Spleen (tissue), 11 donors: ENCODE results near the gene LRRC32. TPM values are rescaled to one million over a fixed set of nuclear protein-coding genes. Genes with fewer than 3 reads are reported as not detected.
A peak's percentile ranks its signal among the peaks of the same experiment; 100 is the strongest.

Experiments
- DNase-seq: peaks from one replicate; pipeline ENCODE4 v3.0.0-alpha.2; 2020
- H3K27ac ChIP-seq, 8 donors: fragments of 200-600 bp; sonication (generic) in 7 of 8; 1 replicate in 4 of 8; 2 replicates in 4 of 8; pipeline versions ENCODE4 v1.5.0 to v1.8.0; 2016 to 2021; ENCODE audit warnings: inconsistent platforms in 4 of 8, mild to moderate bottlenecking in 4 of 8, moderate library complexity in 1 of 8
- H3K27me3 ChIP-seq, 7 donors: fragments of 200-600 bp; sonication (generic) in 6 of 7; replicated peaks in 1 of 7; 1 replicate in 4 of 7; 2 replicates in 3 of 7; pipeline versions ENCODE4 v1.5.0 to v1.8.0; 2016 to 2021; ENCODE audit warnings: inconsistent platforms in 3 of 7, mild to moderate bottlenecking in 1 of 7
- H3K36me3 ChIP-seq, 6 donors: fragments of 200-600 bp; sonication (generic) in 5 of 6; 1 replicate in 4 of 6; 2 replicates in 2 of 6; pipeline versions ENCODE4 v1.5.0 to v1.8.0; 2016 to 2021; ENCODE audit warnings: inconsistent platforms in 2 of 6
- H3K4me1 ChIP-seq, 6 donors: fragments of 200-600 bp; sonication (generic) in 5 of 6; 1 replicate in 3 of 6; 2 replicates in 3 of 6; pipeline versions ENCODE4 v1.5.0 to v1.8.0; 2016 to 2021; ENCODE audit warnings: inconsistent platforms in 3 of 6
- H3K4me3 ChIP-seq, 8 donors: fragments of 200-600 bp; sonication (generic) in 7 of 8; 1 replicate in 4 of 8; 2 replicates in 4 of 8; pipeline versions ENCODE4 v1.5.0 to v1.8.0; 2016 to 2021; ENCODE audit warnings: inconsistent platforms in 4 of 8, mild to moderate bottlenecking in 4 of 8, moderate library complexity in 2 of 8
- H3K9me3 ChIP-seq, 8 donors: fragments of 200-600 bp; sonication (generic) in 7 of 8; 1 replicate in 4 of 8; 2 replicates in 4 of 8; pipeline versions ENCODE4 v1.5.0 to v1.8.0; 2016 to 2021; ENCODE audit warnings: inconsistent platforms in 4 of 8
- POLR2A ChIP-seq, 3 donors: fragments of 450-650 bp; IDR thresholded peaks; one replicate each; pipeline ENCODE4 v1.5.1; 2017; ENCODE audit warnings: antibody characterized with exemption in 3 of 3, mild to moderate bottlenecking in 1 of 3
- POLR2AphosphoS5 ChIP-seq, 3 donors: sonication (generic); formaldehyde crosslinking; IDR thresholded peaks; one replicate each; pipeline ENCODE4 v1.5.1; 2017; ENCODE audit warnings: antibody characterized with exemption in 3 of 3
- WGBS, 5 donors: extraction: QIAGEN DNeasy Blood & Tissue Kit in 3 of 5; methylation state at CpG; one replicate each; pipeline versions ENCODE4 v1.1.5 to v1.1.7; 2013 to 2018; 5-methylcytosine and 5-hydroxymethylcytosine counted together
- intact Hi-C: fragments of 100-400 bp; cut with DNase I; formaldehyde crosslinking; loops from one replicate; pipeline ENCODE4 v1.15.0; 2023; ENCODE audit warnings: low total_unique reads
- polyA plus RNA-seq, 3 donors: library from polyadenylated mRNA; stranded (reverse); fragments of 200-250 nt; gene quantifications; one replicate each; pipeline ENCODE4 v1.2.1, GENCODE V29; 2013
- total RNA-seq, 7 donors: library from RNA; depleted of rRNA in 3 of 7; stranded (reverse); fragments of >200 nt in 3 of 7; fragmentation: NEBNext Ultra II Directional in 4 of 7; extraction: Animal tissue kit (Norgen Biotek cat#: 25700) in 4 of 7; gene quantifications; one replicate each; pipeline versions ENCODE4 v1.1.0 to v1.2.1, GENCODE V29; 2016 to 2021
- TF ChIP-seq, protein P1 (sequence below), 11 experiments: fragments of 200-600 bp in 7 of 11; fragments of 450-650 bp in 4 of 11; sonication (generic) in 4 of 11; IDR thresholded peaks in 8 of 11; conservative IDR thresholded peaks in 3 of 11; 1 replicate in 7 of 11; 2 replicates in 4 of 11; pipeline versions ENCODE4 v1.4.0 to v1.8.0; 2016 to 2021; ENCODE audit warnings: antibody characterized with exemption in 11 of 11, inconsistent platforms in 4 of 11, mild to moderate bottlenecking in 1 of 11
- donor health status: healthy with polysubstance abuse.
- donor health status: DM: no; HTN: no; CAD: no; lungs with moderate emphysema.
- donor health status: DM: no; HTN: no; CAD: no.
- donor health status: Bipolar disorder and iron deficiency.
- donor health status: healthy.
- donor health status: DM: no; HTN: no; CAD: no.
- donor health status: DM: yes; HTN: yes; CAD: no.

Gene LRRC32
- total and polyA plus RNA-seq, 10 donors, result 25.9 to 214 (median 74.3) TPM

DNA sequence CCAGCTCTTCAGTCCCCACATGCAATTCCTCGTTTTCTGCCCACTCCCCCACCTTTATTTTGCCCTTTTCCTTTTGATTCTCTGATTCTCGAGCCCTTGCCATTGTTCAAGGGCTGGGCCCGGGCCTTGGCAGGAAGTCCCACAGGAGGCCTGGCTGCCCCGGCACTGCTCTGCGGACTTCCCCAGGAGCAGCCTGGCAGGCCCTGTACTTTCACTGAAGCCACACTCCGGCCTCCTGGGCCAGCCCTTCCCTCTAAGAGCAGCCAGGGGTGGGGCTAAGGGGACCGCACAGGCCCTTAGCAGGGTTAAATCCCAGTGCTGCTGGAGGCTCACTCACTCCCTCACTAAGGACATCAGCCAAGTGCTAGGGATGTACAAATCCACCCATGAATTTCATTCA is 4.1 kb downstream of the LRRC32 start:
- peaks cover 25 to 86% (median 63%) of the 10 kb centered on the region in 6 donors for H3K4me1 ChIP-seq
- WGBS, 5 donors, result 15 to 20% (median 18%) methylated on average over 7 of the region's 7 CpGs
- intact Hi-C loops, result no loop called here
- H3K27me3 ChIP-seq, result peaks cover 0 to 44% (median 15%) of the 10 kb centered on the region in 7 donors
- peak overlapping the region in 3 of 8 donors; percentile 38 to 76 (median 52) for H3K4me3 ChIP-seq
- TF ChIP-seq POLR2AphosphoS5 (IDR thresholded peaks at IDR 0.05), result peak; percentile 59 to 77 (median 75)
- TF ChIP-seq POLR2A (IDR thresholded peaks at IDR 0.05), result no peak
- TF ChIP-seq, protein P1, sequence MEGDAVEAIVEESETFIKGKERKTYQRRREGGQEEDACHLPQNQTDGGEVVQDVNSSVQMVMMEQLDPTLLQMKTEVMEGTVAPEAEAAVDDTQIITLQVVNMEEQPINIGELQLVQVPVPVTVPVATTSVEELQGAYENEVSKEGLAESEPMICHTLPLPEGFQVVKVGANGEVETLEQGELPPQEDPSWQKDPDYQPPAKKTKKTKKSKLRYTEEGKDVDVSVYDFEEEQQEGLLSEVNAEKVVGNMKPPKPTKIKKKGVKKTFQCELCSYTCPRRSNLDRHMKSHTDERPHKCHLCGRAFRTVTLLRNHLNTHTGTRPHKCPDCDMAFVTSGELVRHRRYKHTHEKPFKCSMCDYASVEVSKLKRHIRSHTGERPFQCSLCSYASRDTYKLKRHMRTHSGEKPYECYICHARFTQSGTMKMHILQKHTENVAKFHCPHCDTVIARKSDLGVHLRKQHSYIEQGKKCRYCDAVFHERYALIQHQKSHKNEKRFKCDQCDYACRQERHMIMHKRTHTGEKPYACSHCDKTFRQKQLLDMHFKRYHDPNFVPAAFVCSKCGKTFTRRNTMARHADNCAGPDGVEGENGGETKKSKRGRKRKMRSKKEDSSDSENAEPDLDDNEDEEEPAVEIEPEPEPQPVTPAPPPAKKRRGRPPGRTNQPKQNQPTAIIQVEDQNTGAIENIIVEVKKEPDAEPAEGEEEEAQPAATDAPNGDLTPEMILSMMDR (IDR thresholded peaks at IDR 0.05 in 8 of 11, conservative IDR thresholded peaks at IDR 0.05 in 3 of 11), result no peak
- DNase-seq, result peak; percentile 89
- no peaks in the 10 kb centered on the region for H3K9me3 ChIP-seq
- peak overlapping the region in 6 of 8 donors; percentile 29 to 83 (median 80) for H3K27ac ChIP-seq
- H3K36me3 ChIP-seq, result peaks cover 0 to 20% (median 0%) of the 10 kb centered on the region in 6 donors

DNA sequence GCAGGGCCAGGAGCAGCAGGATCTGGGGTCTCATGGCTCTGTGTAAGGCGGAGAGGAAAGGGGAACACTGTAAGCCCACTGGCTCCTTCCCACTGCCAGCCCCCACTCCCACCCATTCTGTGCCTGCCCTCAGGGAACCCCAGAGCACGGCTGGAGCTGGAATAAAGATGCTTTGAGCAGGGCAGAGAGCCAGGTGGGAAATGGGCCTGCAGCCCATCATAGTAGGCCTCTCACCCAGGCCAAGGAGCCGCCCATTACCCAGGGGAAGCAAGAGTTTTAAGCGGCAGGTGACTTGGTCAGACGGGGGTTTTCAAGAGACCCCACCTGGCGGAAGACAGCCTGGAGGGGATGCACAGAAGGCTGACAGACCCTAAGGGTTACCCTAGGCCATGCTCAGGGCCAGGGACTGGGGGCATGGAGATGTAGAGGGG is 4.6 kb downstream of the LRRC32 start:
- H3K36me3 ChIP-seq, result peaks cover 0 to 25% (median 1%) of the 10 kb centered on the region in 6 donors
- no peak for TF ChIP-seq POLR2AphosphoS5 (IDR thresholded peaks at IDR 0.05)
- TF ChIP-seq POLR2A (IDR thresholded peaks at IDR 0.05), result no peak
- TF ChIP-seq, protein P1 (IDR thresholded peaks at IDR 0.05 in 8 of 11, conservative IDR thresholded peaks at IDR 0.05 in 3 of 11), result no peak
- DNase-seq, result peak; percentile 67
- peak overlapping the region in 1 of 8 donors; percentile 76 for H3K4me3 ChIP-seq
- intact Hi-C loops, result no loop called here
- 66 to 79% (median 72%) methylated on average over 6 of the region's 6 CpGs for WGBS, 5 donors
- H3K27me3 ChIP-seq, result peaks cover 0 to 39% (median 14%) of the 10 kb centered on the region in 7 donors
- peaks cover 21 to 81% (median 58%) of the 10 kb centered on the region in 6 donors for H3K4me1 ChIP-seq
- H3K9me3 ChIP-seq, result no peaks in the 10 kb centered on the region
- H3K27ac ChIP-seq, result peak overlapping the region in 7 of 8 donors; percentile 20 to 83 (median 79)

DNA sequence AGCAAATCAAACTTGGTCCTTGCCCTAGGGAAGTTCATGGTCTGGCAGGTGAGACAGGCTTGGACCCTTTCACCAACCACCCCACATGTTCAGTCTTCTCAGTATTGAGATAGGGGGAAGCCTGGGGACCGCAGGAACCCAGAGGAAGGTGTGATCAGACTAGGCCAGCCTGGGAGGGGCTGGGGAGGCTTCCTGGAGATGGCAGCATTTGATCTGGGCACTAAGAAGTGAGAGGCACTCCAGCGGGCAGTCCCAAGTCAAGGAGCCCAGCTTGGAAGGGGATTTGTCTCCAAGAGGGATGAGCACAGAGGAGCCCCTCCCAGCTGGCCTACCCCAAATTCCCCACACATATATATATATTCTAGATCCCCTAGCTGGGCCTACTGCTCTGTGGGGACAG is 5.4 kb downstream of the LRRC32 start:
- Histone ChIP-seq H3K27me3 (peaks cover 0 to 32% (median 7%) of the 10 kb centered on the region in 7 donors), H3K4me1 (peaks cover 19 to 74% (median 50%) of the 10 kb centered on the region in 6 donors), H3K36me3 (peaks cover 0 to 32% (median 5%) of the 10 kb centered on the region in 6 donors), H3K27ac (peak overlapping the region in 7 of 8 donors; percentile 20 to 83 (median 79)), H3K9me3 (no peaks in the 10 kb centered on the region), H3K4me3 (no peak overlapping the region)
- peak; percentile 70 for DNase-seq
- TF ChIP-seq POLR2A (IDR thresholded peaks at IDR 0.05) (no peak), POLR2AphosphoS5 (IDR thresholded peaks at IDR 0.05) (no peak)
- TF ChIP-seq, protein P1 (IDR thresholded peaks at IDR 0.05 in 8 of 11, conservative IDR thresholded peaks at IDR 0.05 in 3 of 11), result no peak
- intact Hi-C loops, result no loop called here
- 31 to 59% (median 46%) methylated on average over 2 of the region's 2 CpGs for WGBS, 5 donors

DNA sequence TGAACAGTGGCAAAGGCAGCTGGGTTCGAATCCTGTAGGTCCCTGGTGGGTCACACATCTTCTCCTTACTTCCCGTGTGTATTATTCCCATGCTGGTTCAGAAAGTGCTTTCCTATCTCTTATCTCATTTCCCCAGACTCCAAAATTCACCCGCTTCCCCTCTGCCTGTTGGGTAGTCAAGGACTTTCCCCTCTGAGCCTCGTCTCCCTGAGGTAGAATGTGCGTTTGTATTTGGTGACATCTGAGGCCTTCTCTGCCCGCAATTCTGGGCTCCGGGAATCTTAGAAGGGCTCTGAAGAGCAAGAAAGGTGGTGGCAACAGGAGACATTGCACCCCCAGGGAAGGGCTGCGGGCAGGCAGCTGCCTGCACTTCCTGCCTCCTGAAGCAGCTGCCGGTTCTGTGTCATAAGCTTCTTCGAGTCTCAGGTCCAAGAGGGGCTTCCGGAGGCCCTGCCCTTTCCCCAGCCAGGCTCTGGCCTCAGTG is 5.9 kb downstream of the LRRC32 start:
- peaks cover 15 to 72% (median 47%) of the 10 kb centered on the region in 6 donors for H3K4me1 ChIP-seq
- H3K36me3 ChIP-seq, result peaks cover 0 to 38% (median 10%) of the 10 kb centered on the region in 6 donors
- H3K27ac ChIP-seq, result peak overlapping the region in 6 of 8 donors; percentile 20 to 83 (median 80)
- peaks cover 0 to 26% (median 1%) of the 10 kb centered on the region in 7 donors for H3K27me3 ChIP-seq
- H3K4me3 ChIP-seq, result no peak overlapping the region
- TF ChIP-seq POLR2AphosphoS5 (IDR thresholded peaks at IDR 0.05) (peak in 2 of 3 donors; percentile 13 to 56), POLR2A (IDR thresholded peaks at IDR 0.05) (no peak)
- TF ChIP-seq, protein P1 (IDR thresholded peaks at IDR 0.05 in 8 of 11, conservative IDR thresholded peaks at IDR 0.05 in 3 of 11), result peak in 1 of 11 experiments; percentile 6
- H3K9me3 ChIP-seq, result no peaks in the 10 kb centered on the region
- intact Hi-C loops, result no loop called here
- DNase-seq, result peak; percentile 85
- 9 to 26% (median 15%) methylated on average over 9 to 11 of the region's 11 CpGs for WGBS, 5 donors
